SK-N-DZ (cell line): Measurements from ENCODE around the gene ATP5IF1. TPM values are rescaled to one million over a fixed set of nuclear protein-coding genes. Genes with fewer than 3 reads are reported as not detected.

Source experiments
- DNase-seq: peaks from one replicate; pipeline ENCODE4 v3.0.0-alpha.2; 2015; ENCODE audit warnings: low spot score
- polyA plus RNA-seq, 2 experiments: library from polyadenylated mRNA; depleted of rRNA; stranded (reverse); fragments of >200 nt; gene quantifications; 2 replicates each; pipeline ENCODE4 v1.2.3, GENCODE V29; 2014

Gene ATP5IF1
- 131 and 188 TPM in 2 replicates for polyA plus RNA-seq (2014; cell fraction: cytosol; rRNA removed)
- 126 and 143 TPM in 2 replicates for polyA plus RNA-seq (2014; cell fraction: nucleus; rRNA removed)

DNA sequence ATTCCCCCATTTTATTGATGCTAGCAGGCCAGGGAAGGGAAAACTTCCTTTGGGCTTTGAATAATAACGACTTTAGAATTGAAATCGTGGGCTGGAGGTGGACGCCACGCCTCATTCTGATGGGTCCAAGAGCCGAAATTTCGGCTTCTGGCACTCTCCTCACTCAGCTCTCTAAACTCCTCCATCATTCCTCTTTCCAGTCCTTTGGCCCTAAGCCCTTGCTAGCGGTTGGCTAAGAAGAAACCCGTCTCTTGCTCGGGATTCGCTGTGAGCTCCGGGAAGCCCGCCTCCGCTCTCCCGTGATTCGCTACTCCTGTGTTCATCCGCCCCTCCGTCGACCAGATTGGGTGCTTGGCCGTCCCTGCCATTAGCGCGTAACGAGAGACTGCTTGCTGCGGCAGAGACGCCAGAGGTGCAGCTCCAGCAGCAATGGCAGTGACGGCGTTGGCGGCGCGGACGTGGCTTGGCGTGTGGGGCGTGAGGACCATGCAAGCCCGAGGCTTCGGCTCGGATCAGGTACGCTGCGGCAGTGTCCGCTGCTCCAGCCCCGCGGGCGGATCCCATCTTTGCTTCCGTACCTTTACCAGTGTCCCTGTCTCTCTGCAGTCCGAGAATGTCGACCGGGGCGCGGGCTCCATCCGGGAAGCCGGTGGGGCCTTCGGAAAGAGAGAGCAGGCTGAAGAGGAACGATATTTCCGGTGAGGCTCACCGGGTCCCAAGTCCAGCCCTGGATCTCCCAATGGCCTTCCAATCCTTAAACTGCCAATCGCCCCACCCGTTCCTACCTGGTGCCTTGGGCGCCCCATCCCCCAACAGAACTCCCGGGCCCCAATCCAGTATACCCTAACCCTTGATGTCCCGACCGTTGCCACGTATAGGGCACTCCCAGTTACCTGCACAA lies at the start of gene ATP5IF1:
ATP5IF1 (plus strand) TSS at position 370 of the 901 bp plus-strand sequence; CDS start at position 430, 60 bp downstream.
- peak; percentile 96 for DNase-seq

DNA sequence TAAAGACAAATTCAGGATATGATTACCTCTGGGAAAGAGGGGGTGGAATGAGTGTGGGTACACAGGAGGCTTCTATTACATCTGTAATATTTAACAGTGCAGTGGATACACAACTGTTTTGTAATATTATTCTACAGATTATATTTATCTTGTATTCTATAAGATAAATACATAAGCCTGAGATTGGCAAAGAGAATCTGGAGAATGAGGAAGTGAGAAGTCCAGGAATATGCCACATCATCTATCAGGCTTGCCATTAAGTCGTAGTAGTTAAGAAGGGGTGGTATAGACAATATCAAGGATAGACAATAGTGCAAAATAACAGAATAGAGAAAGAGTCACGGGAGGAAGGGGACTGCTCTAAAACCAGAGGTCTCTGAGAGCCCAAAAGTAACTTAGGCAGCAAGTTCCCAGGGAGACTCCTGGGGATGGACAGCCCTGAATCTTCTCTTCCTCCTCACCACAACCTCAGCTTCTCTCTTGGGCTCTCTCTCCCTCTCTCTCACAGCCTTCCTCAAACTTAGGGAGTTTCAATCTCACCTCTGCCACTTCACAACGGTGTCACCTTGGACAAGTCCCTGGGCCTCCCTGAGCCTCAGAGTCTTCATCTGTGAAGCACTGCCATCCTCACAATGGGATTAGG lies 45.5 kb upstream of the ATP5IF1 start:
- DNase-seq: no peak

DNA sequence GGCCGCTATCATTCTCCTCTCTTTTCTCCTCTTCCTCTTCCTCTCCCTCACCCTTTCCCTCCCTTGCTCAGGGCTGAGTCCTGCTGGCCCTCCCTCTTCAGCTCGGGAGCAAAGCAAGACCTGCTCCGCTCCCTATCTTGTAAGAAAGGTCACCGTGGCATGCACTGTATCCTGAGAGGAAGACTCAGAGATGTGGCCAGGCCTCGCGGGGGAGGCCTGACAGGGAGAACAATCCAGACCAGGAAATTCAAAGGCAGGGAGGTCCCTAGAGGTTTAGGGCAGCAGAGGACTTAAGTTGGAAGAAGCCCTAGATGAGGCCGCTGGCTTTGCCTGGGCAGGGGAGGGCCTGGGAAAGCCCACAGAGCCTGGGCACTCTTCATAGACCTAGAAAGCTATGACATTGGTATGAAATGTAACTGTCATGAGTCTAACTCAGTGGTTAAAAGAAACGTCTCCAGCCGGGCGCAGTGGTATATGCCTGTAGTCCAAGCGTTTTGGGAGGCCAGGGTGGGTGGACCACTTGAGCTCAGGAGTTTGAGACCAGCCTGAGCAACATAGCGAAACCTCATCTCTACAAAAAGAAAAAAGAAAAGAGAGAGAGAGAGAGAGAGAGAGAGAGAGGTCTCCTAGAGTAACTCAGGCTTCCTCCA lies 44.8 kb upstream of the ATP5IF1 start:
- DNase-seq: peak; percentile 48

DNA sequence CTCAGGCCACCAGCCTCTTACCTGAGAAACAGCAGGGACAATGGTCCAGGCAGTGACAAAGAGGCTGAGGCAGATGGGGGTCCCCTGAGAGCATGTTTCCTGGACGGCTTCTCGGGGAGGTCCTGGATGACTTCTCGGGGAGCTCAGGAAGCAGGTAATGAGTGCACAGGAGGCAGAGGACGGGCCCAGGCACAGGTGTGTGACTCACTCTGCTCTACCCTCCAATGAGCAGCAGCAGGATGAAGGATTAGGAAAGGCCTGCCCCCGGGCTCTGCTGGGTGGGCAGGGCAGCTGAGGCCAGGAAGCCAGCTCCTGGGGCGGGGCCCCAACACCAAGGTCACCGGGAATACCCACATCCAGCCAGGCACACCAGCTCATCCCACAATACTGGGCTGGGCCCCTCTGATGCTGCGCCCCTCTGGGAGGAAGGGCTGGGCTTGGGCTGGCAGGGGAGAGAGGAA lies 42.2 kb upstream of the ATP5IF1 start:
- no peak for DNase-seq

DNA sequence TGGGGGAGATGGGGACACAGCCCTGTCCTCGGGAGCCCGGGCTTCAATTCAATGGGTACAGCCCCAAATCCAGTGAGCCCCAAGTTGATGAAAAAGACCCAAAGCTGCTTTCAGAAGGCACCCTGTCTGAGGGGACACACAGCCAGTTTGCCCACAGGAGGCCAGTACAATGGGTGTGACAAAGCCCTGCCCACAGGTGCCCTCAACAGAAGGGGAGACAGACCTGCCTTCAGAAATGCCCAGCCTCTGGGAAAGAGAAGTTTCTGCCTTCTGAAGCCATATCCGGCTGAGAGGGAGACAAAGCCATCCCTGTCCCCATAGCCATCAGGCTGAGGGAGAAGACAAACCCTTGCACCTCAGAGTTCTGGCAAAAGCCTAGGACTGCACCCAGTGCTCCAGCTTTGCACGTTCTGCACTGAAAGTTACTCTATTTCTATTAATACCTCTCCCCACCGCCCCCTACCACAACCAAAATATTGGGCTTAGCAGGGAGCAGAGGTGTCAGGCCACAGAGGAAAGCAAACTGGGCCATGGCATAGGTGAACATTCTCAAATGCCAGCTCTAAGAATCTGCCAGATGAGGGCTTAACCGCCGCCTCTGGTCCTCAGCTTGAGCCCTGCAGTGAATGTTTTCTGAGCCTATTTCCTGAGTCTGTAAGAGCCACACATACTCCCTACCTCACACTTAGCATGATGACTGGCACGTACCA lies 41.4 kb upstream of the ATP5IF1 start:
- no peak for DNase-seq

DNA sequence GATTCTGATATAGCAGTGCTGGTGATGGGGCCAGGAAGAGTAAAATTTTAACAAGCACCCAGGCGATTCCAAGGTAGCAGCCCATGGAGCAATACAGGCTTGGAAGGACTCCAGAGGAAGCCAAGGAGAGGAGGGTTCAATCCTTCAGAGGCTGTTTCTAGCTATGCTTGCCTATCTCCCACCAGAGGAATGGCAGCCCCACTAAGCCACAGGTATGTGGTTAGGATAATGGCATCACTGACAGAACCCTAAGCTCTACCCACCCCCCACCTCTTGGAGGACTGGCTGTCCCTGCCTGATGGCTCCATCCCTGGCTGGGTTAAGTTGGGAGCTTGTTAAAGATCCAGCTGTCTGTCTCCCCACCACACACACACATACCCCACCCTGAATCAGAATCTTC lies 40.1 kb upstream of the ATP5IF1 start:
- no peak for DNase-seq

DNA sequence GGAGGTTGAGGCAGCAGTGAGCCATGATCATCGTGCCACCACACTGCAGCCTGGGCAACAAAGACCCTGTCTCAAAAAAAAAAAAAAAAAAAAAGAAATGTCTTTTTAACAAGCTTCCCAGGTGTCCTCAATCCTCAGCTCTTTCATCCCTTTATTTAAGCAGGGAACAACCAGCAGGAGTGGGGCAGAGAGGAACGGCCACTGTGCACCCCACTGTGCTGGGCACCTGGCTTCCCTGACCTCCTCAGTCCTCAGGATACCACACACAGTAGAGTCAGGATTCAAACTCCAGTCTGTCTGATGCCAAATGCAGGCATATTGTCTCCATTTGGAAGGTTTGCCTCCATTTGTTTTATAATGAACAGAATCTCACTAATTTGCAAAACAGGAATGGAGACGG lies 39.6 kb upstream of the ATP5IF1 start:
- no peak for DNase-seq

DNA sequence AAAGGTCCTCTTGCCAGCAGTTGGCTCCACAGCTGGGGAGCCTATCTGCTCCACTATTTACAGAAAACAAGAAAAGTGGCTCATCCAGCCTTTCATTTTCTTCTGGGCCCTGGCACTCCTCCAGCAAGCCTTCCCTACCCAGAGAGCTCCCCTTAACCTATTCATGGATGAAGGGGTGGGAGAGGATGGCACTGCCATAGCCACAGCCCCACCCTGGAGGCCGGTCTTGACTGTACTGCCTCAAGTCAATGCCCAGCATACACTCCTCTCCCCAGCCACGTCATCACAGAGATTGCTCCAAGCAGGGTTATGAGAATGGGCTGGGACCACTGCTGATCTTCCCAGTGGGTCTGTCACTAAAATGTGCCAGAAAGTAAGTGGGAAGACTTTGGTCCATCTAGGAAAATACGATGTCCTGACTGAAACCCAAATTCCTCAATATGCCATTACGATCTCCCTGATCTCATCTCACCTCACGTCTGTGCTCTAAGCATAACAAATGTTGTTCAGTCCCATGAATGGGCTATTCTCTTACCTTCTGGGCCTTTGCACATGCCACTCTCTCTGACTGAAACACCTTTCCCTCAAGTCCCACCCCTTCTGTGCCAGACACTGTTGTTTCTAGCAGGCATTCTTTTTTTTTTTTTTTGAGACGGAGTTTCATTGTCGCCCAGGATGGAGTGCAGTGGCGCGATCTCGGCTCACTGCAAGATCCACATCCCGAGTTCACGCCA lies 38.1 kb upstream of the ATP5IF1 start:
- DNase-seq: no peak

DNA sequence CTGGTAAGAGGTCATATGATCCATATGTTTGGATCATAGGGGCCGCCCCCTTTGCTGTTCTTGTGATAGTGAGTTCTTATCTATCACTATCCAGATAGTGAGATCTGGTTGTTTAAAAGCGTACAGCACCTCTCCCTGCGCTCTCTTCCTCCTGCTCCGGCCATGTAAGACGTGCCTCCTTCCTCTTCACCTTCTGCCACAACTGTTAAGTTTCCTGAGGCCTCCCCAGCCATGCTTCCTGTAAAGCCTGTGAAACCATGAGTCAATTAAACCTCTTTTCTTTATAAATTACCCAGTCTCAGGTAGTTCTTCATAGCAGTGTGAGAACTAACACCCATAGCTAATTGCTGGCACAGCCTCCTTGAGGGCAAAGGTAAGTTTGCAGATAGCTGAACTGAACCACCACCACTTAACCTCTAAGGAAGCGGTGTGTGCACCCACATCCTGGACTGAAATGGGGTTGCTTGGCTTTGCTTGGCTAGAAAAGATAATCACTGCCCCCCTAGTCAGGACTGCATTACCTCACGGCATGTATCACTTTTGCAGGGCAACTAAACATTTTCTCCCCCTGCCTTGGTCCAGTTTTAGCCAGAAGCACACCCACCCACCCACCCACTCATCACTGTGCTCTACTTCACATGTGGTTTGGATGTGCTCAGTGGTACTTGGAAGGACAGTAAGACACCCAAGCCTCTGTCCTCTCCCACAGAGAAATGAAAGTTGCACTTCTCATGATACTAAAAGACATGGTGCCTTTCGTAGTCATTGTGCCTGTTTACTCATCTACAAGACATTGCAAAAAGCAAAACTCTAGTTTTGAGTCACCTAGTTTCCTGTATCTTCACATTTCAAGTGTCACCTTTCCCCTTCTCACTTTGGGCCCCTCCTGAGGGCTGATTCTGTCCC lies 36.3 kb upstream of the ATP5IF1 start:
- DNase-seq: no peak

DNA sequence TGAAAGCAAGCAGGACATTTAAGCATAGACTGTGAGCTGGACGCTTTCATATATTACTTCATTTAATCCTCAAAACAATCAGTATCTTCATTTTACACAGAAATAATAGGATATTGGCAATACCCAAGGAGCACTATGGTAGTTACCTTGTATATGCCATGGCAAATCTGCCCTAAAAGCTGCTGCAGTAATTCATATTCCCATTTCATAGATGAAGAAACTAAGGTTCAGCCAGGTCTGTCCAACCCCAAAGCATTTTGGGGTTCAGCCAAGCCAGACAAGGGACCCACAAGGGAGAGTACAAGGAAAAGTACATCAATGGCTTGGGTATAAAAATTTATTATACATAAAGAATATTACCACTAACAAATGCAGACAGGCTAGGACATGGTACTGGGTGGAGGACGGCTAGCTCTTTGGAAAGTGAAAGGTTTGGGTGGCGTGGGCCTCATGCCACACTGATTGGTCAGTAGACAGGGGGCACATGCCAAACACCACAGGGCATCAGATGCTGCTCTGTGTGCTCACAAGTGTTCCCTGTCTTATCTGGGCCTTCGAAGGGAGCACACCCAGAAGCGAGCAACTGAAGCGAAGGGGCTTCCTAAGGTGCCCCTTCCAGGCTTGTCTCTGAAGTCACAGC lies 35.6 kb upstream of the ATP5IF1 start:
- no peak for DNase-seq

DNA sequence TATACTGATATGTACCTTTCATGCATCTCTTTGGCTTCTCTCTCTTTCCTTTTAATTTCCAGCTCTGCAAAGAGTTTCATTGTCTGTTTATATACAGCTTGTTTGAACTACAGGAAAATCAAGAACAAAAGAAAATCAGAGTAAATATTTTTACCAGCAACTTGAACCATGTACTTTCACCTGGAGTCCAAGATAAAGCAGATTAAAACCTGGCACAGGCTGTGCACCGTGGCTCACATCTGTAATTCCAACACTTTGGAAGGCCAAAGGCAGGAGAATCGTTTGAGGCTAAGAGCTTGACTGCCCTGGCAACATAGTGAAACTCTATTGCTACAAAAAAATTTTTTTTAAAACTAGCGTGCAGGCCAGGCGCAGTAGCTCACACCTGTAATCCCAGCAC lies 30.7 kb upstream of the ATP5IF1 start:
- no peak for DNase-seq

DNA sequence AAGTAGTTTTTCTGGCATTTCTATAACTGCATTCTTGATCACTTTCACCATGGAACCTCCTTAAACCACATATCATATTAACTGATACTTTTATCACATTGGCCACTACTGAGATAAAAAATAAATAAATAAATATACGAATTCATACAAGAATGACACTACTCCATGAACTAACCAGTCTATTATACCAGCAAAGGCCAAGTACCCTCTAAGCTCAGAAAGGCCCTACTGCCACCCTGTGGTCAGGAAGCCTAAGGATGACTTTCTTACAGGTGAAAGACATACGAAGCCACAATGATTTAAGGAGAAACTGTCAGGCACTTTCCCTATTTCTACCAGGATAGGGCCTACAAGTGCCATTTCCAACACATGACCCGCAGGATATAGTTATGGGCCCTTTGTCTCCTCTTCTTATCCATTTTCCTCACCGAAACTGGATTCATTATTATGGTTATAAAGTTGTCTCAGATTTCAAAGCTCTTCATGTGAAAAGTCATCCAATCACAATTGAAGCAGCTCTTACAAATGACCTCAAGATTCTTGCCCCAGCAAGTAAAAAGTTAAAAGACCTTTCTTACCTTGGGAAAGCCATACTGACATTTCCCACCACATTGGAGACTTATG lies 27.0 kb upstream of the ATP5IF1 start:
- peak; percentile 35 for DNase-seq

DNA sequence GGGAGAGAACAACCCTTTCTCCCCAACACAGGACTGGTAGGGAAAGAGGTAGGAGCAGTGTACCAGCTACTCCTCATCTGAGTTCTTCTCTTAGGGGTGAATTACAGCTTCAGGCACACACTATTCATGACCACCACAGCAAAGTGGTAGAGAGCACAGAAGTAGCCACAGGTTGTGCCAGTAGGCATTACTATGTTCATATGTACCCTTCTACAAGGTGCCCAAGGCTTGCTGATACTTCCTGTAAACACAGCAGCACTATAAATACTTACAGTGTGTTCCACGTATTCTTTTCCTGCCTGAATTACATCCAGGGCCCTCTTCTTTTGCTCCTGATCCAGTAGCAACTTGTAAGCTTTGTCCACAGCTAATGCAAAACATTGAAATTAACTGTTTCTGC lies 26.2 kb upstream of the ATP5IF1 start:
- no peak for DNase-seq

DNA sequence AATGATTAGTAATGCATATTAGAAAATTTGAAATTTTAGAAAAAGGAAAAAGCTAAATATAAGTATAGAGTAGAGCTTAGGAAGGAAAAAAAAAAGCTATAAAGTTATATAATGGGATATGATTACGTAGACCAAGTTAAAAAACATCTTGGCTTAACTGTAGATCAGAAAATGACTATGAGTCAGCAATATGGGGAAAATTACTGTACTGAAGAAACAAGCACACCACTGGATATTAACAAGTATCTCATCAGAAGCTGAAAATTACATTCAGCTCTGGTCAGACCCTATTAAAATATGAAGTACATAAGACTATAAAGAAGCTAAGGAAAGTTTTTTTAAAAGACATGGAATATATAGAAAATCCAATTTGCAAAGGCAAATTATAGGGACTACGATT lies 22.6 kb upstream of the ATP5IF1 start:
- no peak for DNase-seq

DNA sequence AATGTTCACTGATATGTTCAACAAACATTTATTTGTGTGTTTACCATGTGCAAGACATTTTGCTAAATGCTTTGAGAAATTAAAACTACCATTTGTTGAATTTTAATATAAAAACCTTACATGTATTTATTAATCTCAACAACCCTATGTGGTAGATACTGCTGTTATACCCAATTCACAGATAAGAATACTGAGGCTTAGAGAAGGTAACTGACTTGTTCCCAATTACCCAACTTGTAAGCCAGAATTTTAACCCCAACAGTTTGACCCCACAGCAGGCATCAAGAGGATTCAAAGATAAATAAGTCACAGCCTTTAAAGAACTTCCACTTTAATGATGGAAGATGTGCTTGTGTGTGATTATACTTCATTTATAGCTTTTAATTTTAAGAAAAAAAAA lies 6.8 kb upstream of the ATP5IF1 start:
- DNase-seq: no peak

DNA sequence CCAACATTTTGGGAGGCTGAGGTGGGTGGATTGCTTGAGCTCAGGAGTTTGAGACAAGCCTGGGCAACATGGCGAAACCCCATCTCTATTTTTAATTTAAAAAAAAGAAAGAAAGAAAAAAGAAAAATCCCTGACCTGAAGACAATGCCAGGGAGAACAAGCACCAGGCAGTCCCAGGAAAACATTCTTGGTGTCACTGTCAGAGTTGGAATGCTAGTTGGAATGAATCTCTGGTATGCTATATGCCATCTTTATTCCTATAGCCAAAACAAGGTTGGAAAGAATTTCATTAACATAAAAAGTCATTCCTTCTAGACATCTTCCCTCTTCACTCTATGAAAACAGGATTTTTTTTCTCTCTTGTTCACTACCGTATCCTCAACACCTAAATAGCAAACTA lies 5.9 kb upstream of the ATP5IF1 start:
- DNase-seq: no peak

DNA sequence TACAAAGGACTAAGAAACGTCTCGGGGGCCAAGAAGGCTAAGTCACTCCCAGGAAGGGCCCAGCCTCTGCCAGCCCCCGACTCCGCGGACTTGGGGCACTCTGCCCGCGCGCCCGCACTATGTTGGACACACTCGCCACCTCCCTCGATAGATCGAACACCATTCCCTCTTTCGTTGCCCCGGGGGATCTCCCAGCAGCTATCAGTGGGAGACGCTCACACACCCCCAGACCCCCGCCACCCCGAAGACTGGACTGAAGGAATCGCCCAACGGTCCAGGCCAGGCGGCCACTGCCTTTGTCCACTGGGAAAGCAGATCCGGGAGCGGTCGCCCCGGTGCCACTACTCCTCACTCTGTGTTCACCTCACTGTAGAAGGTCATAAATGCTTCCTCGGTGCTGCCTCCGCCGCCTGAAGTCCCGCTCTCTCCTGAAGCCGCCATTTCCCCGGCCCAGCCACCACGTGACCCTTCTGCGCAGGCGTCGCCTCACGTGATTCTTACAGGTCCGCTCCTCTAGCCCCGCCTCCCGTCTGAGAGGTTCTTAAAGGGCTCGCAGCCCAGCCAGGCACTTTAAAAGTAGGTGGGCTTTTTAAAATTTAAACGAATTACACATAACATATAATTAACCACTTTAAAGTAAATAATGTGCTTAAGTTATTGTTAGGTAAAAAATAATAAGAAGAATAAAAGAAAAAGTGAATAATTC lies 3.2 kb upstream of the ATP5IF1 start, which contains the start of gene DNAJC8:
DNAJC8 (minus strand) TSS at position 472 of the 706 bp plus-strand sequence; CDS start at position 441, 31 bp downstream.
- peak; percentile 90 for DNase-seq

DNA sequence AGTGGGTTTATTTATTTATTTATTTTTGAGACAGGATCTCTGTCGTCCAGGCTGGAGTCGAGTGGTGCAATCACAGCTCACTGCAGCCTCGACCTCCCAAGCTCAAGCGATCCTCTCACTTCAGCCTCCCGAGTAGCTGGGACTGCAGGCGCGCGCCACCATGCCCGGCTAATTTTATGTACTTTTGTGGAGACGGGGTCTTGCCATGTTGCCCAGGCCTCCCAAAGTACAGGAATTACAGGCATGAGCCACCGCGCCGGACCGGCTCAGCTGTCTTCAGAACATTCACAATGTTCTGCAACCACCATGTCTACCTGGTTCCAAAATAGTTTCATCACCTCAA lies 2.7 kb upstream of the ATP5IF1 start:
- DNase-seq: no peak
